Kidney epithelial cell (primary cell): ENCODE results near the gene FAF1. TPM values are rescaled to one million over a fixed set of nuclear protein-coding genes. Genes with fewer than 3 reads are reported as not detected.

Experiments
- DNase-seq: peaks from one replicate; pipeline ENCODE4 v3.0.0-alpha.2; 2010; ENCODE audit warnings: low read depth
- H3K27me3 ChIP-seq: 2 replicates; pipeline ENCODE4 v1.6.0; 2011; ENCODE audit warnings: low read length; ENCODE audit not compliant: control insufficient read depth, insufficient read depth
- H3K36me3 ChIP-seq: 2 replicates; pipeline ENCODE4 v1.5.1; 2011; ENCODE audit warnings: low read length; ENCODE audit not compliant: control insufficient read depth, insufficient read depth
- H3K4me3 ChIP-seq: 2 replicates; pipeline ENCODE4 v1.5.1; 2011; ENCODE audit warnings: low read depth, mild to moderate bottlenecking, control low read depth, low read length
- CTCF ChIP-seq: IDR thresholded peaks from 2 replicates; pipeline ENCODE4 v1.5.1; 2011; ENCODE audit warnings: mild to moderate bottlenecking, moderate library complexity, low read length, control low read depth, inconsistent platforms; ENCODE audit not compliant: insufficient read depth, poor library complexity, severe bottlenecking
- total RNA-seq: library from RNA; depleted of rRNA; stranded (reverse); fragments of >200 nt; gene quantifications from 2 replicates; pipeline ENCODE4 v1.2.3, GENCODE V29; 2015

Gene FAF1
- total RNA-seq, 1 donor from 2014 or later, result 57.8 TPM

GRCh38 chr1:50979937-50980336 lies 19.9 kb upstream of the FAF1 start:
- Histone ChIP-seq H3K4me3 (no peak overlapping the region), H3K27me3 (peaks cover 31% of the 10 kb centered on the region), H3K36me3 (no peaks in the 10 kb centered on the region)
- no peak for TF ChIP-seq CTCF
- DNase-seq, result no peak

GRCh38 chr1:50978852-50979781 lies 19.1 kb upstream of the FAF1 start:
- no peak for TF ChIP-seq CTCF
- H3K27me3 ChIP-seq, result peaks cover 33% of the 10 kb centered on the region
- H3K36me3 ChIP-seq, result no peaks in the 10 kb centered on the region
- no peak overlapping the region for H3K4me3 ChIP-seq
- no peak for DNase-seq

- Histone ChIP-seq H3K4me3 (peak overlapping the region; percentile 44), H3K36me3 (no peaks in the 10 kb centered on the region), H3K27me3 (peaks cover 38% of the 10 kb centered on the region)
- TF ChIP-seq CTCF, result no peak
- DNase-seq, result no peak
Observed at GRCh38 chr1:50978144-50978851, 18.2 kb upstream of the FAF1 start.

GRCh38 chr1:50977575-50978143 lies 17.6 kb upstream of the FAF1 start:
- no peak for DNase-seq
- TF ChIP-seq CTCF, result no peak
- H3K27me3 ChIP-seq, result peaks cover 38% of the 10 kb centered on the region
- H3K36me3 ChIP-seq, result no peaks in the 10 kb centered on the region
- peak overlapping the region; percentile 49 for H3K4me3 ChIP-seq

GRCh38 chr1:50976890-50977574 lies 17.0 kb upstream of the FAF1 start:
- H3K27me3 ChIP-seq, result peaks cover 38% of the 10 kb centered on the region
- H3K36me3 ChIP-seq, result no peaks in the 10 kb centered on the region
- DNase-seq, result no peak
- peak overlapping the region; percentile 49 for H3K4me3 ChIP-seq
- TF ChIP-seq CTCF, result no peak
